ENCODE data around the gene GRM7.

Gene GRM7

GRCh38 chr3:7062714-7063113 is 201.8 kb downstream of the GRM7 start:
- no peak for TF ChIP-seq CTCF (IDR thresholded peaks at IDR 0.05; ENCODE audit: control insufficient read depth, extremely low read depth, insufficient read depth)
- H3K4me3 ChIP-seq (ENCODE audit: low read depth, low read length), result no peak overlapping the region
- DNase-seq (ENCODE audit: low read depth), result no peak

- TF ChIP-seq CTCF (IDR thresholded peaks at IDR 0.05; ENCODE audit: control insufficient read depth, extremely low read depth, insufficient read depth), result no peak
- no peak overlapping the region for H3K4me3 ChIP-seq (ENCODE audit: low read depth, low read length)
- no peak for DNase-seq (ENCODE audit: low read depth)
Measured at GRCh38 chr3:7070461-7070860, 209.5 kb downstream of the GRM7 start.

- TF ChIP-seq CTCF (IDR thresholded peaks at IDR 0.05; ENCODE audit: control insufficient read depth, extremely low read depth, insufficient read depth), result no peak
- DNase-seq (ENCODE audit: low read depth), result no peak
- H3K4me3 ChIP-seq (ENCODE audit: low read depth, low read length), result no peak overlapping the region
Measured at GRCh38 chr3:7074217-7074616, 213.3 kb downstream of the GRM7 start.

- H3K4me3 ChIP-seq (ENCODE audit: low read depth, low read length), result no peak overlapping the region
- no peak for DNase-seq (ENCODE audit: low read depth)
- no peak for TF ChIP-seq CTCF (IDR thresholded peaks at IDR 0.05; ENCODE audit: control insufficient read depth, extremely low read depth, insufficient read depth)
Measured at GRCh38 chr3:7075117-7075516, 214.2 kb downstream of the GRM7 start.

GRCh38 chr3:7075901-7076300 is 215.0 kb downstream of the GRM7 start:
- no peak for DNase-seq (ENCODE audit: low read depth)
- TF ChIP-seq CTCF (IDR thresholded peaks at IDR 0.05; ENCODE audit: control insufficient read depth, extremely low read depth, insufficient read depth), result peak; percentile 45
- no peak overlapping the region for H3K4me3 ChIP-seq (ENCODE audit: low read depth, low read length)

- no peak for TF ChIP-seq CTCF (IDR thresholded peaks at IDR 0.05; ENCODE audit: control insufficient read depth, extremely low read depth, insufficient read depth)
- no peak for DNase-seq (ENCODE audit: low read depth)
- no peak overlapping the region for H3K4me3 ChIP-seq (ENCODE audit: low read depth, low read length)
Measured at GRCh38 chr3:7082244-7082643, 221.3 kb downstream of the GRM7 start.

- DNase-seq (ENCODE audit: low read depth), result no peak
- TF ChIP-seq CTCF (IDR thresholded peaks at IDR 0.05; ENCODE audit: control insufficient read depth, extremely low read depth, insufficient read depth), result no peak
Measured at GRCh38 chr3:7086417-7086816, 225.5 kb downstream of the GRM7 start.

More at GRCh38 chr3:7086417-7086816, 225.5 kb downstream of the GRM7 start:
- no peak overlapping the region for H3K4me3 ChIP-seq (ENCODE audit: low read depth, low read length)
